A549 (cell line): ENCODE data around the gene ATP6V0A4. TPM values are rescaled to one million over a fixed set of nuclear protein-coding genes. Genes with fewer than 3 reads are reported as not detected.

Experiments used
- ATAC-seq, 2 experiments: fragments of 200-7000 bp in 1 of 2; fragments of >200 bp in 1 of 2; cut with Nextera tagmentation in 1 of 2; cut with Tn5 transposase in 1 of 2; 3 replicates each; pipeline versions ENCODE4 v1.8.0 to v1.9.1; 2018 to 2020; ENCODE audit warnings: mild to moderate bottlenecking in 1 of 2, moderate library complexity in 1 of 2
- CTCF ChIA-PET: fragments of 300-600 bp; sonication (Branson Sonifier 250); formaldehyde crosslinking; extraction: SDS; loops from one replicate; lab custom pipeline; 2021; ENCODE audit warnings: antibody characterized with exemption, inconsistent platforms; lab: Yijun Ruan, JAX
- POLR2A ChIA-PET: fragments of 350-600 bp; formaldehyde crosslinking; extraction: SDS; loops from one replicate; lab custom pipeline; 2021; ENCODE audit warnings: antibody characterized with exemption, inconsistent platforms; lab: Yijun Ruan, JAX
- DNase-seq, 2 experiments: peaks; one replicate each; pipeline versions ENCODE4 v3.0.0 to v3.0.0-alpha.2; 2011 to 2016; ENCODE audit warnings: low read depth in 1 of 2, low spot score in 1 of 2
- FAIRE-seq: peaks from 2 replicates; lab custom pipeline; 2011; peaks lifted over from hg19 to GRCh38; lab: Jason Lieb, UNC
- H3K27ac ChIP-seq, 2 experiments: fragments of >200 bp; sonication (Bioruptor Twin); formaldehyde crosslinking; 3 replicates each; pipeline ENCODE4 v1.5.1; 2016 to 2017
- H3K4me1 ChIP-seq: fragments of >200 bp; sonication (Bioruptor Twin); formaldehyde crosslinking; 3 replicates; pipeline ENCODE4 v1.6.1; 2016
- H3K4me2 ChIP-seq: fragments of >200 bp; sonication (Bioruptor Twin); formaldehyde crosslinking; 3 replicates; pipeline ENCODE4 v1.6.1; 2016
- H3K4me3 ChIP-seq: fragments of >200 bp; sonication (Bioruptor Twin); formaldehyde crosslinking; 3 replicates; pipeline ENCODE4 v1.5.1; 2016
- H3K9me3 ChIP-seq: fragments of >200 bp; sonication (Bioruptor Twin); formaldehyde crosslinking; 3 replicates; pipeline ENCODE4 v1.6.1; 2016
- ATOH8 ChIP-seq: fragments of 250-450 bp; sonication (Bioruptor Pico); IDR thresholded peaks from 2 replicates; pipeline ENCODE4 v1.5.0; 2020; ENCODE audit warnings: low read depth, mild to moderate bottlenecking, moderate library complexity
- CBX2 ChIP-seq: fragments of 200-600 bp; sonication (generic); IDR thresholded peaks from 2 replicates; pipeline ENCODE4 v1.6.1; 2016; ENCODE audit warnings: low read depth, mild to moderate bottlenecking, borderline replicate concordance
- E2F6 ChIP-seq: IDR thresholded peaks from 2 replicates; pipeline ENCODE4 v1.6.1; 2012; ENCODE audit warnings: low read depth, borderline replicate concordance
- EHF ChIP-seq: fragments of 250-450 bp; sonication (Bioruptor Pico); IDR thresholded peaks from 2 replicates; pipeline ENCODE4 v1.5.0; 2020; ENCODE audit warnings: mild to moderate bottlenecking
- EP300 ChIP-seq, 2 experiments: fragments of >200 bp; sonication (Bioruptor Twin); formaldehyde crosslinking; IDR thresholded peaks; 2 replicates in 1 of 2; 3 replicates in 1 of 2; pipeline ENCODE4 v1.6.1; 2016 to 2017
- FOSB ChIP-seq: fragments of 250-450 bp; sonication (Bioruptor Pico); IDR thresholded peaks from 2 replicates; pipeline ENCODE4 v1.5.0; 2020; ENCODE audit warnings: mild to moderate bottlenecking, moderate library complexity
- FOXS1 ChIP-seq: fragments of 250-450 bp; sonication (Bioruptor Pico); IDR thresholded peaks from 2 replicates; pipeline ENCODE4 v1.5.0; 2020; ENCODE audit warnings: mild to moderate bottlenecking, moderate library complexity
- GATA3 ChIP-seq: IDR thresholded peaks from 2 replicates; pipeline ENCODE4 v1.6.1; 2012; ENCODE audit warnings: borderline replicate concordance
- HEYL ChIP-seq: fragments of 250-450 bp; sonication (Bioruptor Pico); IDR thresholded peaks from 2 replicates; pipeline ENCODE4 v1.8.0; 2021; ENCODE audit warnings: mild to moderate bottlenecking, moderate library complexity
- HOXA7 ChIP-seq: fragments of 250-450 bp; sonication (Bioruptor Pico); IDR thresholded peaks from 2 replicates; pipeline ENCODE4 v1.5.0; 2020; ENCODE audit warnings: mild to moderate bottlenecking, moderate library complexity
- HOXB13 ChIP-seq: fragments of 250-450 bp; sonication (Bioruptor Pico); IDR thresholded peaks from 2 replicates; pipeline ENCODE4 v1.5.0; 2020; ENCODE audit warnings: low read depth, mild to moderate bottlenecking, moderate library complexity
- HOXB5 ChIP-seq: fragments of 250-450 bp; sonication (Bioruptor Pico); IDR thresholded peaks from 2 replicates; pipeline ENCODE4 v1.5.0; 2020; ENCODE audit warnings: mild to moderate bottlenecking, moderate library complexity
- JUNB ChIP-seq: fragments of >200 bp; sonication (Bioruptor Twin); formaldehyde crosslinking; IDR thresholded peaks from 2 replicates; pipeline ENCODE4 v1.6.1; 2016
- KDM5A ChIP-seq: fragments of 200-600 bp; sonication (generic); IDR thresholded peaks from 2 replicates; pipeline ENCODE4 v1.6.1; 2016; ENCODE audit warnings: antibody characterized with exemption, mild to moderate bottlenecking
- MAX ChIP-seq: IDR thresholded peaks from 2 replicates; pipeline ENCODE4 v1.6.1; 2012
- MAZ ChIP-seq: fragments of 150-350 bp; IDR thresholded peaks from 2 replicates; pipeline ENCODE4 v1.6.1; 2014; ENCODE audit warnings: antibody characterized with exemption, low read depth, low read length, borderline replicate concordance
- MYC ChIP-seq: IDR thresholded peaks from 2 replicates; pipeline ENCODE4 v1.6.1; 2012; ENCODE audit warnings: mild to moderate bottlenecking, inconsistent platforms, low read length, improper control_type of control experiment, borderline replicate concordance
- NPAS2 ChIP-seq: fragments of 250-450 bp; sonication (Bioruptor Pico); IDR thresholded peaks from 2 replicates; pipeline ENCODE4 v1.8.0; 2022; ENCODE audit warnings: mild to moderate bottlenecking, moderate library complexity, borderline replicate concordance
- POLR2A ChIP-seq: IDR thresholded peaks from 2 replicates; pipeline ENCODE4 v1.6.1; 2012; ENCODE audit warnings: mild to moderate bottlenecking, low read length
- RARB ChIP-seq: fragments of 250-450 bp; sonication (Bioruptor Pico); IDR thresholded peaks from 2 replicates; pipeline ENCODE4 v1.8.0; 2021; ENCODE audit warnings: mild to moderate bottlenecking, moderate library complexity
- RCOR1 ChIP-seq: fragments of 150-350 bp; IDR thresholded peaks from 2 replicates; pipeline ENCODE4 v1.6.1; 2014; ENCODE audit warnings: antibody characterized with exemption, low read length, low read depth
- SMC3 ChIP-seq: fragments of >200 bp; sonication (Bioruptor Twin); formaldehyde crosslinking; IDR thresholded peaks from 3 replicates; pipeline ENCODE4 v1.6.1; 2018; ENCODE audit warnings: inconsistent platforms
- ZNF302 ChIP-seq: fragments of 250-450 bp; sonication (Bioruptor Pico); IDR thresholded peaks from 2 replicates; pipeline ENCODE4 v1.9.0; 2021; ENCODE audit warnings: inconsistent platforms, mild to moderate bottlenecking, moderate library complexity
- ZSCAN20 ChIP-seq: fragments of 250-450 bp; sonication (Bioruptor Pico); IDR thresholded peaks from 2 replicates; pipeline ENCODE4 v1.8.0; 2022; ENCODE audit warnings: mild to moderate bottlenecking, moderate library complexity
- WGBS: methylation state at CpG from one replicate; pipeline ENCODE4 v1.1.6; 2017; ENCODE audit errors: missing lambda C conversion rate; 5-methylcytosine and 5-hydroxymethylcytosine counted together
- polyA plus RNA-seq, 4 experiments: library from polyadenylated mRNA; depleted of rRNA in 3 of 4; stranded (reverse); fragments of >200 nt; fragmentation: RNase III in 1 of 4; extraction: RNeasy Plus Mini Kit Qiagen cat#74134 plus additional on column Dnase treatment in 1 of 4; gene quantifications; 2 replicates in 3 of 4; 3 replicates in 1 of 4; pipeline ENCODE4 v1.2.3, GENCODE V29; 2011 to 2017

ATP6V0A4 gene
- polyA plus RNA-seq, 2 of the 4 experiments (the other 2 are of a cell fraction): 0.09 to 0.25 TPM

DNA sequence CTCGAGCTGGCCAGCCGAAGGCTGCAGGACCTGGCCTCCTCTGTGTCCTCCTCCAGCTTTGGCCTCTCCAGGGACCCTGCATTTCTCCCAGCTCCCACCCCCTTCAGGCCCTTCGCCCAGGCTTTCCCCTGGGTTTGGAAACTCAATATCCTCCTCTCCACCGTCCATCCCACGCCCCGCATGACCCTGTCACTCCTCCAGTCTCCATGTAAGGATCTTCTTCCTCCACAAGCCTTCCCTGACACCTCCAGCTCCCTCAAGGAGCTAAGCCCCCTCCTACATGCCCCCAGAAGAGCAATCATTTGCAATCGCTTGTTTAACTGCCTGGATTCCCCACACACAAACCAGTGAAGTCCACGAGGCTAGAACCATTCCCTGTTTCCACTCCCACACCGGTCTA is 24.8 kb downstream of the ATP6V0A4 start:
- ChIA-PET CTCF (interaction anchor here (0.9 to 1.3 kb wide), 2 partner anchors 12 to 34 kb away, joined by 3 read pairs; no protein-coding TSS in a partner anchor), POLR2A (no interaction called here)
- TF ChIP-seq MYC: no peak
- no peak for TF ChIP-seq MAZ
- no peak for TF ChIP-seq MAX
- TF ChIP-seq HEYL (CRISPR knock-in tag): no peak
- TF ChIP-seq CBX2: no peak
- TF ChIP-seq E2F6: no peak
- no peak for TF ChIP-seq HOXB13 (CRISPR knock-in tag)
- TF ChIP-seq NPAS2 (CRISPR knock-in tag): no peak
- no peak for TF ChIP-seq EP300 (IDR thresholded peaks at IDR 0.05)
- TF ChIP-seq GATA3: no peak
- TF ChIP-seq KDM5A: no peak
- no peak for TF ChIP-seq RCOR1
- no peak for TF ChIP-seq RARB (CRISPR knock-in tag)
- no peak for TF ChIP-seq FOSB (CRISPR knock-in tag)
- TF ChIP-seq, all 56 proteins: peak for 0
- 65% methylated on average over 9 of the region's 9 CpGs for WGBS
- H3K4me3 ChIP-seq: no peak overlapping the region
- H3K4me1 ChIP-seq: no peaks in the 10 kb centered on the region
- no peak for FAIRE-seq
- H3K27ac ChIP-seq: no peak overlapping the region
- no peak for ATAC-seq
- DNase-seq: no peak
- no peaks in the 10 kb centered on the region for H3K9me3 ChIP-seq
- no peak overlapping the region for H3K4me2 ChIP-seq

- CTCF ChIA-PET: interaction anchor here (0.9 kb wide), 1 partner anchor 116 kb away, joined by 4 read pairs; no protein-coding TSS in a partner anchor
- WGBS: 52% methylated on average over 8 of the region's 8 CpGs
- no peak for ATAC-seq
Measured at GRCh38 chr7:138770904-138771303, 27.1 kb downstream of the ATP6V0A4 start.

GRCh38 chr7:138768241-138768640 is 29.8 kb downstream of the ATP6V0A4 start:
- DNase-seq: no peak
- no peak for FAIRE-seq
- H3K27ac ChIP-seq: no peak overlapping the region
- no peak for ATAC-seq
- H3K4me1 ChIP-seq: no peaks in the 10 kb centered on the region
- H3K4me2 ChIP-seq: no peak overlapping the region
- no peaks in the 10 kb centered on the region for H3K9me3 ChIP-seq
- H3K4me3 ChIP-seq: no peak overlapping the region
- WGBS: 42% methylated on average over 2 of the region's 2 CpGs
- TF ChIP-seq HEYL (CRISPR knock-in tag) (no peak), HOXA7 (CRISPR knock-in tag) (no peak), FOXS1 (CRISPR knock-in tag) (no peak), SMC3 (no peak), KDM5A (no peak), HOXB5 (CRISPR knock-in tag) (no peak), NPAS2 (CRISPR knock-in tag) (no peak), ZSCAN20 (CRISPR knock-in tag) (no peak)
- ChIA-PET POLR2A (no interaction called here), CTCF (interaction anchor here (0.7 kb wide), 1 partner anchor 307 kb away, joined by 4 read pairs; no protein-coding TSS in a partner anchor)

More at GRCh38 chr7:138770904-138771303, 27.1 kb downstream of the ATP6V0A4 start:
- H3K4me2 ChIP-seq: no peak overlapping the region
- H3K9me3 ChIP-seq: no peaks in the 10 kb centered on the region
- no peak for DNase-seq
- TF ChIP-seq ATOH8 (CRISPR knock-in tag) (no peak), JUNB (no peak), ZNF302 (CRISPR knock-in tag) (no peak), FOXS1 (CRISPR knock-in tag) (no peak), MAX (no peak), ZSCAN20 (CRISPR knock-in tag) (no peak), RARB (CRISPR knock-in tag) (no peak), POLR2A (no peak), EHF (no peak), NPAS2 (CRISPR knock-in tag) (no peak)
- FAIRE-seq: no peak
- H3K4me3 ChIP-seq: no peak overlapping the region
- no peak overlapping the region for H3K27ac ChIP-seq
- H3K4me1 ChIP-seq: no peaks in the 10 kb centered on the region
- POLR2A ChIA-PET: no interaction called here
